ENCODE data around the gene RAP2C. TPM values are rescaled to one million over a fixed set of nuclear protein-coding genes. Genes with fewer than 3 reads are reported as not detected.

RAP2C gene
- total RNA-seq, 2 donors from 2014 or later: 39.7 to 60.8 TPM

- H3K9me3 Mint-ChIP-seq: no peaks in the 10 kb centered on the region
- peaks cover 36% of the 10 kb centered on the region for H3K36me3 Mint-ChIP-seq (ENCODE audit: low read depth)
- H3K27me3 ChIP-seq (ENCODE audit: control insufficient read depth, insufficient read depth, low read length, poor library complexity, severe bottlenecking): no peaks in the 10 kb centered on the region
- peak overlapping the region; percentile 92 for H3K4me3 Mint-ChIP-seq
- peaks cover 37% of the 10 kb centered on the region for H3K36me3 ChIP-seq (ENCODE audit: control insufficient read depth, insufficient read depth, low read length)
- H3K9me3 ChIP-seq (ENCODE audit: control insufficient read depth, low read length): no peaks in the 10 kb centered on the region
- H3K27ac Mint-ChIP-seq: no peak overlapping the region
- no peaks in the 10 kb centered on the region for H3K4me1 ChIP-seq (ENCODE audit: control insufficient read depth, insufficient read depth, low read length)
- H3K27ac ChIP-seq (ENCODE audit: low read depth, low read length): no peak overlapping the region
- peaks cover 24% of the 10 kb centered on the region for H3K4me1 Mint-ChIP-seq
- H3K9ac ChIP-seq (ENCODE audit: extremely low read depth, low read length, poor library complexity, severe bottlenecking): no peak overlapping the region
- WGBS, 2 experiments (ENCODE audit: insufficient coverage in 1 of 2, insufficient read length in 1 of 2): 86 to 88% methylated on average over 1 to 2 of the region's 2 CpGs
- H3K4me3 ChIP-seq (ENCODE audit: low read length): no peak overlapping the region
- no peak for TF ChIP-seq CTCF (conservative IDR thresholded peaks at IDR 0.05)
- no peaks in the 10 kb centered on the region for H3K27me3 Mint-ChIP-seq (ENCODE audit: insufficient read depth)
- no peak for DNase-seq
Measured at GRCh38 chrX:132214518-132214917, 4.7 kb downstream of the RAP2C start.

- Histone ChIP-seq H3K9me3 (ENCODE audit: control insufficient read depth, low read length) (peaks cover 7% of the 10 kb centered on the region), H3K27me3 (ENCODE audit: control insufficient read depth, insufficient read depth, low read length, poor library complexity, severe bottlenecking) (no peaks in the 10 kb centered on the region), H3K27ac (ENCODE audit: low read depth, low read length) (no peak overlapping the region), H3K4me1 (ENCODE audit: control insufficient read depth, insufficient read depth, low read length) (no peaks in the 10 kb centered on the region), H3K4me3 (ENCODE audit: low read length) (no peak overlapping the region), H3K36me3 (ENCODE audit: control insufficient read depth, insufficient read depth, low read length) (peaks cover 61% of the 10 kb centered on the region), H3K9ac (ENCODE audit: extremely low read depth, low read length, poor library complexity, severe bottlenecking) (no peak overlapping the region)
- Mint-ChIP-seq H3K27ac (no peak overlapping the region), H3K36me3 (ENCODE audit: low read depth) (peaks cover 62% of the 10 kb centered on the region), H3K9me3 (peaks cover 4% of the 10 kb centered on the region), H3K4me1 (peaks cover 9% of the 10 kb centered on the region), H3K4me3 (no peak overlapping the region), H3K27me3 (ENCODE audit: insufficient read depth) (no peaks in the 10 kb centered on the region)
- DNase-seq: no peak
- no peak for TF ChIP-seq CTCF (conservative IDR thresholded peaks at IDR 0.05)
Measured at GRCh38 chrX:132209527-132209926, 9.7 kb downstream of the RAP2C start.

- no peaks in the 10 kb centered on the region for H3K4me1 ChIP-seq (ENCODE audit: control insufficient read depth, insufficient read depth, low read length)
- Mint-ChIP-seq H3K27me3 (ENCODE audit: insufficient read depth) (no peaks in the 10 kb centered on the region), H3K36me3 (ENCODE audit: low read depth) (peaks cover 60% of the 10 kb centered on the region), H3K4me1 (peaks cover 9% of the 10 kb centered on the region), H3K27ac (no peak overlapping the region), H3K4me3 (no peak overlapping the region), H3K9me3 (peaks cover 4% of the 10 kb centered on the region)
- no peak overlapping the region for H3K9ac ChIP-seq (ENCODE audit: extremely low read depth, low read length, poor library complexity, severe bottlenecking)
- no peak for TF ChIP-seq CTCF (conservative IDR thresholded peaks at IDR 0.05)
- no peak overlapping the region for H3K27ac ChIP-seq (ENCODE audit: low read depth, low read length)
- peaks cover 7% of the 10 kb centered on the region for H3K9me3 ChIP-seq (ENCODE audit: control insufficient read depth, low read length)
- H3K27me3 ChIP-seq (ENCODE audit: control insufficient read depth, insufficient read depth, low read length, poor library complexity, severe bottlenecking): no peaks in the 10 kb centered on the region
- DNase-seq: no peak
- peaks cover 57% of the 10 kb centered on the region for H3K36me3 ChIP-seq (ENCODE audit: control insufficient read depth, insufficient read depth, low read length)
- H3K4me3 ChIP-seq (ENCODE audit: low read length): no peak overlapping the region
- WGBS, 2 experiments (ENCODE audit: insufficient coverage in 1 of 2, insufficient read length in 1 of 2): 100% methylated on average over 1 of the region's 1 CpG; no CpG with 5 or more reads in 1 of the 2 experiments
Measured at GRCh38 chrX:132208422-132208821, 10.8 kb downstream of the RAP2C start.
